Stimulated activated naive B cell treated with anti-CD40 and anti-IgM and Interleukin-4, amounts not matched to agents 10 μg/mL and 1 μg/mL and 100 μg/mL, for 72 hours (primary cell): ENCODE measurements around the gene AMY2B.
"Not testable (repeated sequence)": the region's sequence is repeated elsewhere in the genome, so short reads cannot be mapped to it uniquely, and the experiment has no call there.

Experiments used
- ATAC-seq, 2 donors: fragments of 150-1000 bp; cut with Tn5 transposase; replicated peaks; 2 replicates each; pipeline ENCODE4 v1.10.0; 2021; ENCODE audit warnings: moderate library complexity in 1 of 2
- DNase-seq: peaks from one replicate; pipeline ENCODE4 v3.0.0; 2021
- H3K27ac Mint-ChIP-seq: one replicate; pipeline ENCODE4 v1.8.0; 2022; ENCODE audit warnings: mild to moderate bottlenecking, mixed read lengths
- H3K27me3 Mint-ChIP-seq, 2 donors: one replicate each; pipeline ENCODE4 v1.8.0; 2022; ENCODE audit warnings: mixed read lengths in 2 of 2
- H3K36me3 Mint-ChIP-seq, 2 donors: one replicate each; pipeline ENCODE4 v1.8.0; 2022; ENCODE audit warnings: mixed read lengths in 2 of 2, mild to moderate bottlenecking in 1 of 2
- H3K4me1 Mint-ChIP-seq, 2 donors: one replicate each; pipeline ENCODE4 v1.8.0; 2022; ENCODE audit warnings: mixed read lengths in 2 of 2, mild to moderate bottlenecking in 1 of 2
- H3K4me3 Mint-ChIP-seq, 2 donors: one replicate each; pipeline ENCODE4 v1.8.0; 2022; ENCODE audit warnings: mild to moderate bottlenecking in 2 of 2, mixed read lengths in 2 of 2, moderate library complexity in 1 of 2
- H3K9me3 Mint-ChIP-seq, 2 donors: one replicate each; pipeline ENCODE4 v1.8.0; 2022; ENCODE audit warnings: mixed read lengths in 2 of 2, mild to moderate bottlenecking in 1 of 2

Gene AMY2B

DNA sequence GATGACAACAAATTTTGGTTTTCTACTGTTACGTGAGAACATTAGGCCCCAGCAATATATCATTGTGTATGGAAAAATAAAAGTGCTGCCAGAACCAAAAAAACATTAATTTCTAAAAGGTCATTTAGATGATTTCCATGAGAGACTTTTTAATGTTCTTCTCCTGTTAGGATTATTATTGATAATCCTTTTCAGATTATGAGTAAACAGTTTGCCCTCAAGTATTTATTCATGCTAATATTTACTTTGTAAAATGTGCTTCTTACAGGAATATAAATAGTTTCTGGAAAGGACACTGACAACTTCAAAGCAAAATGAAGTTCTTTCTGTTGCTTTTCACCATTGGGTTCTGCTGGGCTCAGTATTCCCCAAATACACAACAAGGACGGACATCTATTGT, at the start of gene AMY2B:
Gene AMY2B (plus strand): TSS at position 301 of the 400 bp plus-strand sequence. CDS start 14 bp downstream, at position 315.
- not testable (repeated sequence) for H3K27me3 Mint-ChIP-seq, H3K4me1 Mint-ChIP-seq, H3K4me3 Mint-ChIP-seq, DNase-seq, ATAC-seq, H3K9me3 Mint-ChIP-seq, H3K27ac Mint-ChIP-seq
- H3K36me3 Mint-ChIP-seq, result peaks cover 12 to 19% of the 10 kb centered on the region in 2 donors

DNA sequence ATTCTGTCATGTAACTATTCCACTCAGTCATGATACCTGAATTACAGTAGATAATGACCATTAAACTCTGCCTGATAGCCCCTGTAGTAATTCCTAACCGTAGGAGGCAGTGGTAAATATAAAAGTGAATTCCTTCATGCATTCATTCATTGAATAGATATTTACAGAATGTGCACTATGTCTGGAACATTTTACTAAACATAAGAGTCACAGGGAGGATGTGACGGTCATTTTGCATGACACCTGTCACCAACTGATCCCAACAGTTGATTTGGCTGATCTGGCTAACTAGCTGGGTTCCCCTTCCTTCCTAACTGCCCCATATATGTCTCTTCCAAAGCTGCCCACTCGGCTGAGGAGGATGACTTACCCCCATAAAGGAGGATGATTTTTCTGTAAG, 48.0 kb upstream of the AMY2B start:
- Mint-ChIP-seq H3K4me3 (no peak overlapping the region), H3K27ac (no peak overlapping the region), H3K36me3 (peaks cover 5 to 14% of the 10 kb centered on the region in 2 donors), H3K9me3 (no peaks in the 10 kb centered on the region), H3K4me1 (peaks cover 13 to 24% of the 10 kb centered on the region in 2 donors), H3K27me3 (no peaks in the 10 kb centered on the region)
- ATAC-seq (no peak), DNase-seq (no peak)

DNA sequence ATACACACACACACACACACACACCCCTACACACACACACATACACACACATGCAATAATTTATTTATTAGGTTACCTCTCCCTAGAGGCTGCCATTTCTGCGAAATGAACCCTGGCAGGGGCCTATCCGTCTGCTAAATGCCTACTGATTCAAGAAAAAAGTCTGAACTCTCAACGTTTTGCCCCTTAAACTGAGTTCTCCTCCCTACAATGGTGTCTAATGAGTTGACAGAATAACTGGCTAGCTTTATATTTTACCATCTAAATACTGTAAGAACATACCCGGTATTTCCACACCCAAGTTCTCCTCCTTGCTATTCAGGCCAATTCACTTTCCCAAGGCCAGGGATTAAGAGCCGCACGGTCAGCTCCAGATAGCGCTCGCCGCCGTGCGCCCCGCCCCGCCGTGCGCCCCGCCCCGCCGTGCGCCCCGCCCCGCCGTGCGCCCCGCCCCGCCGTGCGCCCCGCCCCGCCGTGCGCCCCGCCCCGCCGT, 46.2 kb upstream of the AMY2B start:
- ATAC-seq (peak; percentile 26 to 61), DNase-seq (no peak)
- peaks cover 21 to 40% of the 10 kb centered on the region in 2 donors for H3K4me1 Mint-ChIP-seq
- H3K4me3 Mint-ChIP-seq, result peak overlapping the region; percentile 76 to 79
- H3K27me3 Mint-ChIP-seq, result no peaks in the 10 kb centered on the region
- H3K9me3 Mint-ChIP-seq, result no peaks in the 10 kb centered on the region
- peaks cover 15 to 27% of the 10 kb centered on the region in 2 donors for H3K36me3 Mint-ChIP-seq
- peak overlapping the region; percentile 37 for H3K27ac Mint-ChIP-seq

DNA sequence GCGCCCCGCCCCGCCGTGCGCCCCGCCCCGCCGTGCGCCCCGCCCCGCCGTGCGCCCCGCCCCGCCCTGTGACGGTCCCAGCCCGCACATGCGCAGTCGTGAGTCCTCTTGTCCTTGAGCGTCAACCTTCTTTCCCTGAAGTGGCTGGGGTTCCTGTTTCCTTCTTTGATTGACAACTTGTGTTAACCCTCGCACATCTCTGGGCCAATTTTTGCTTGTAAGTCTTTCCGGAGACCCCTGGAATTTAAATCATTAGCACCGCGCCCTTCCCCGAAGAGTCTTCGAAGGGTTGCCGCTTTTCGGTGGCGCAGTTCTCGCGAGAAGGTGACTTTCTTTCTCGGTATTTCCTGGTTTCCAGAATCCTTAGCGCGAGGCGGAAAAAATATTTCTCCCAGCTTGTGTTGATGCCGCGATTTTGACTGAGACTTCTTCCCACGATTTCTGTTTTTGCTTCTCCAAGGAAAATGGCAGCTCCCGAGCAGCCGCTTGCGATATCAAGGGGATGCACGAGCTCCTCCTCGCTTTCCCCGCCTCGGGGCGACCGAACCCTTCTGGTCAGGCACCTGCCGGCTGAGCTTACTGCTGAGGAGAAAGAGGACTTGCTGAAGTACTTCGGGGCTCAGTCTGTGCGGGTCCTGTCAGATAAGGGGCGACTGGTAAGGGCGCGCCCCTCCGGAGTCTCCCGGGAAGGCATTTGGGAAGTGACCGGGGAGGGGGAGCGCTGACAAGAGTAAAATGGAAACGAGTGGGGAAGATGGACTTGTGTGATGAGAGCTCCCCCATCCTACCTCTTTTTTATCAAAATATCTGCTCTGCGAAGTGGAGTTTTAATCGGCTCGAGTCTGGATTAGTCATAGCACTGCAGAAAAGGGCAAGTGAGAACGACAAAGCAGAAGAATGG, 45.5 kb upstream of the AMY2B start, which contains the start of gene RNPC3:
Gene RNPC3 (plus strand): TSS at position 93 of the 901 bp plus-strand sequence. CDS start 372 bp downstream, at position 465.
- Mint-ChIP-seq H3K36me3 (peaks cover 21 to 34% of the 10 kb centered on the region in 2 donors), H3K4me1 (peaks cover 24 to 45% of the 10 kb centered on the region in 2 donors), H3K4me3 (peak within 1 kb of the TSS; percentile 92 to 99), H3K27ac (peak within 1 kb of the TSS; percentile 99), H3K27me3 (no peaks in the 10 kb centered on the region), H3K9me3 (no peaks in the 10 kb centered on the region)
- DNase-seq, result peak; percentile 76
- ATAC-seq, result peak; percentile 81 to 82

DNA sequence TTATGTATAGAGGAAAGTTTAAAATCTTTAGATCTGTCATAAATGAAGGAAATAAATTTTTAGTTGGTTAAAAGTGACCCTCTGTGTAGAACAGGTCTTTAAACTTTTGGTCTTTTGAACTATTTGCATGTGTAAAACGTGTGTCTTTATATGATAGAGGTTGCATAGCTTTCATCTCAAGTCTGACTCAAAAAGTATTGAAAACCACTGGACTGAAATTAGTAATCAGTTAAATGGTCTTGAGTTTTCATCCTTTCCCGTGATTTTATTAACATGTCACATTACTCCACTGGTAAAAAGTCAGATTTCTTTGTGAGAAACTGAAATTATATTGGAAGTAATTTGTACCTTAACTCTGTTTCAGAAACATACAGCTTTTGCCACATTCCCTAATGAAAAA, 44.1 kb upstream of the AMY2B start:
- Mint-ChIP-seq H3K36me3 (peaks cover 33 to 49% of the 10 kb centered on the region in 2 donors), H3K4me1 (peaks cover 37 to 58% of the 10 kb centered on the region in 2 donors), H3K27me3 (no peaks in the 10 kb centered on the region), H3K9me3 (no peaks in the 10 kb centered on the region), H3K27ac (no peak overlapping the region), H3K4me3 (peak overlapping the region; percentile 36 to 39)
- DNase-seq (no peak), ATAC-seq (no peak)

DNA sequence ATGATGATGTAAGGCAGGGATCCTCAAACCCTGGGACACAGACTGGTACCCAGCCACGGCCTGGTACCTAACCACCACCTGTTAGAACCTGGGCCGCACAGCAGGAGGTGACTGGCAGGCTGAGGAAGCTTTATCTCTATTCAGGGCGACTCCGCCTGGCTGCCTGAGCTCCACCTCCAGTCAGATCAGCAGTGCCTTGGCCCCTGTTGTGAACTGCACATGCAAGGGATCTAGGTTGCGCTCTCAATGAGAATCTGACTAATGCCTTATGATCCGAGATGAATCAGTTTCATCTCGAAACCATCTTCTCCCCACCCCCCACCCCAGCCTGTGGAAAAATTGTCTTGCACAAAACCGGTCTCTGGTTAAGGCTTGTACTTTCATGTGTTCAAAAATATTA, 41.6 kb upstream of the AMY2B start:
- H3K9me3 Mint-ChIP-seq, result no peaks in the 10 kb centered on the region
- ATAC-seq (no peak), DNase-seq (no peak)
- H3K27me3 Mint-ChIP-seq, result no peaks in the 10 kb centered on the region
- H3K4me3 Mint-ChIP-seq, result no peak overlapping the region
- no peak overlapping the region for H3K27ac Mint-ChIP-seq
- peaks cover 38 to 53% of the 10 kb centered on the region in 2 donors for H3K36me3 Mint-ChIP-seq
- peaks cover 39 to 65% of the 10 kb centered on the region in 2 donors for H3K4me1 Mint-ChIP-seq

DNA sequence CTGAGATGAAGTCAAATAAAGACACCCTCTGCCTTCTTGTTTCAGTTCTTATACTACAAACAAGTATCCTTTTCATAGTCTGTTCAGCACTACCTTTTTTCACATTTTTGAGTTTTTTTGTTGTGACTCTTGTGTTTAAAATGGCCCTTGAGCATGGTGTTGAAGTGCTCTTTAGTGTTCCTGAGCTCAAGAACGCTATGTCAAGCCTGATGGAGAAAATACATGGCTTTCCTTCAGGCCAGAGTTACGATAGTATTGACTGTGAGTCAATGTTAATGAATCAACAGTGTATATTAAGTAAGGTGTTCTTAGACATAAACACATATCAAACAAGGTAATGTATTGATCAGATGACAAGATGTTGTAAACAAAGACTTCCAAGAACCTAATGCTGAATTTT, 33.2 kb upstream of the AMY2B start:
- no peaks in the 10 kb centered on the region for H3K9me3 Mint-ChIP-seq
- no peak overlapping the region for H3K4me3 Mint-ChIP-seq
- no peak for ATAC-seq
- no peak overlapping the region for H3K27ac Mint-ChIP-seq
- H3K36me3 Mint-ChIP-seq, result peaks cover 19 to 25% of the 10 kb centered on the region in 2 donors
- no peak for DNase-seq
- H3K27me3 Mint-ChIP-seq, result no peaks in the 10 kb centered on the region
- H3K4me1 Mint-ChIP-seq, result peaks cover 0 to 6% of the 10 kb centered on the region in 2 donors

DNA sequence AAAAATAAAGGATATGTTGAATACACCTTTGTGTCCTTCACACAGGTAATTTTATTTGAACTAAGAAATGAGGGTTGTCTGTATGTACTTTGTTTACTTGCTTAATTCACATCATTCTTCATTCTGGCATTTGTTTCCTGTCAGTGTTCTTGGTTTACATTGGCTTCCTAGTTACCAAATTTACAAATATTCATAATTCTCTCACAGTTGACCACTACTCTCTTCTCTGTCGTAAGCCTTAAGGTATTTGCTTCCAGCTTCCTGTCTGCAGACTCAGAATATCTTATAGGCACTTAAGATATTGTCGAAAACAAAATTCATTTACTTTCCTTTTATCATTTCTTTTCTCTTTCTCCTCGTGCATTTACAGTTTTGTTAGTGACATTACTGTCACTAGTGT, 30.0 kb upstream of the AMY2B start:
- DNase-seq (no peak), ATAC-seq (no peak)
- no peaks in the 10 kb centered on the region for H3K27me3 Mint-ChIP-seq
- H3K4me3 Mint-ChIP-seq, result no peak overlapping the region
- no peak overlapping the region for H3K27ac Mint-ChIP-seq
- no peaks in the 10 kb centered on the region for H3K9me3 Mint-ChIP-seq
- no peaks in the 10 kb centered on the region for H3K4me1 Mint-ChIP-seq
- peaks cover 25 to 29% of the 10 kb centered on the region in 2 donors for H3K36me3 Mint-ChIP-seq

DNA sequence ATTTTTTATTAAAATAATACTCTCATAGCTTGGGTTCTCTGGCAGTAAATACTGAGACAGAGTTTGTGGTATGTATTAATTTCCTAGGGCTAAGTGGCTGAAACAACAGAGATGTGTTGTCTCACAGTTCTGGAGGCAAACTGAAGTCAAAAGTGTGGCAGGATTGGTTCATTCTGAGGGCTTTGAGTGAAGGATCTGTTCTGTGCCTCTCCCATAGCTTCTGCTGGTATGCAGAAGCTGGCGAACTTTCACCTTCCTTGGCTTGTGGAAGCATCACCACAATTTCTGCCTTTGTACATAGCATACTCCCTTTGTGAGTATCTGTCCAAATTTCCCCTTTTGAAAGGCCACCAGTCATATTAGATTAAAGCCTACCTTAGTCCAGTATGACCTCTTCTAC, 24.9 kb upstream of the AMY2B start:
- Mint-ChIP-seq H3K9me3 (no peaks in the 10 kb centered on the region), H3K4me3 (no peak overlapping the region), H3K27me3 (no peaks in the 10 kb centered on the region), H3K36me3 (peaks cover 29 to 31% of the 10 kb centered on the region in 2 donors), H3K4me1 (no peaks in the 10 kb centered on the region), H3K27ac (no peak overlapping the region)
- no peak for ATAC-seq
- DNase-seq, result no peak

DNA sequence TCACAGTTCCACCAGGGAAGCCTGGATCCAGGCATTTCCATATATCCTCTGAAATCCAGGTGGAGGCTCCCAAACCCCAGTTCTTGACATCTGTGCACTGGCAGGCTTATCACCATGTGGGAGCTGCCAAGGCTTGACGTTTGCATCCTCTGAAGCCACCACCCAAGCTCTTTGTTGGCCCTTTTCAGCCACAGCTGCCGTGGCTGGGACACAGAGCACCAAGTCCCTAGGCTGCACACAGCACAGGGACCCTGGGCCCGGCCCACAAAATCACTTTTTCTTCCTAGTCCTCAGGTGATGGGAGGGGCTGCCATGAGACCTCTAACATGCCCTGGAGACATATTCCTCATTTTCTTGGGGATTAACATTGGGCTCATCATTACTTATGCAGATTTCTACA, 23.5 kb upstream of the AMY2B start:
- no peak overlapping the region for H3K27ac Mint-ChIP-seq
- DNase-seq, result no peak
- H3K27me3 Mint-ChIP-seq, result no peaks in the 10 kb centered on the region
- peaks cover 26 to 28% of the 10 kb centered on the region in 2 donors for H3K36me3 Mint-ChIP-seq
- H3K4me1 Mint-ChIP-seq, result no peaks in the 10 kb centered on the region
- no peaks in the 10 kb centered on the region for H3K9me3 Mint-ChIP-seq
- no peak for ATAC-seq
- no peak overlapping the region for H3K4me3 Mint-ChIP-seq

DNA sequence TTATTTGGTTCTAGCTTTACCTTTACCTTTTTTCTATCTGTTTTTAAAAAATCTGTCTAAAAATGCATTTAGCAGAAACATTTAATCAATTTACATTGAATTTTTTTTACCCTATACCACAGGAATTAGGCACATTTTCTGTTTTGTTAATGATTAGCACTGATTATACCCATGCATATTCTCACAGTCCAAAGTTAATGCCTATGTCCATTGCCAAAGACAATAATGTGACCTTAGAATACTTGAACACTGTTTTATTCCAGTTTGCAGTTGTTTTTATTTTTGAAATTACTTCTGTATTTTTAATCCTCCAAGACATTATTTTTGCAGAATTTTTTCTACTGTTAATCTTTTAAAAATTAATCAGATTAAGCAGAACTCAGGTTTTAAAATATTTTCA, 11.0 kb upstream of the AMY2B start:
- Mint-ChIP-seq H3K9me3 (no peaks in the 10 kb centered on the region), H3K27me3 (no peaks in the 10 kb centered on the region), H3K36me3 (peaks cover 13 to 24% of the 10 kb centered on the region in 2 donors), H3K4me1 (peaks cover 0 to 4% of the 10 kb centered on the region in 2 donors), H3K4me3 (no peak overlapping the region), H3K27ac (no peak overlapping the region)
- ATAC-seq, result no peak
- no peak for DNase-seq

DNA sequence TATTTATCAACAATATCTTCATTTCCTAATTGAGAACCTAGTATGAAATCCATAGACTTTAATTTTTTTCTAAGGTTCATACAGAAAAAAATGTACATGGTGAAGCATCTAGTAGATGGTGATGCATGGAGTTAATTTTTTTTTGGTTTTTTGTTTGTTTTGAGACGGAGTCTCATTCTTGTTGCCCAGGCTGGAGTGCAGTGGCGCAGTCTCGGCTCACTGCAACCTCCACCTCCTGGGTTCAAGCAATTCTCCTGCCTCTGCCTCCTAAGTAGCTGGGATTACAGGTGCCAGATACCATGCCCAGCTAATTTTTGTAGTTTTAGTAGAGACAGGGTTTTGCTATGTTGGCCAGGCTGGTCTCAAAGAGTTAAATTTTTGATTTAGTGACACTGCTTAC, 10.3 kb upstream of the AMY2B start:
- not testable (repeated sequence) for H3K4me3 Mint-ChIP-seq, H3K4me1 Mint-ChIP-seq, DNase-seq, H3K27ac Mint-ChIP-seq, H3K27me3 Mint-ChIP-seq, H3K9me3 Mint-ChIP-seq, ATAC-seq
- H3K36me3 Mint-ChIP-seq, result peaks cover 9 to 21% of the 10 kb centered on the region in 2 donors

DNA sequence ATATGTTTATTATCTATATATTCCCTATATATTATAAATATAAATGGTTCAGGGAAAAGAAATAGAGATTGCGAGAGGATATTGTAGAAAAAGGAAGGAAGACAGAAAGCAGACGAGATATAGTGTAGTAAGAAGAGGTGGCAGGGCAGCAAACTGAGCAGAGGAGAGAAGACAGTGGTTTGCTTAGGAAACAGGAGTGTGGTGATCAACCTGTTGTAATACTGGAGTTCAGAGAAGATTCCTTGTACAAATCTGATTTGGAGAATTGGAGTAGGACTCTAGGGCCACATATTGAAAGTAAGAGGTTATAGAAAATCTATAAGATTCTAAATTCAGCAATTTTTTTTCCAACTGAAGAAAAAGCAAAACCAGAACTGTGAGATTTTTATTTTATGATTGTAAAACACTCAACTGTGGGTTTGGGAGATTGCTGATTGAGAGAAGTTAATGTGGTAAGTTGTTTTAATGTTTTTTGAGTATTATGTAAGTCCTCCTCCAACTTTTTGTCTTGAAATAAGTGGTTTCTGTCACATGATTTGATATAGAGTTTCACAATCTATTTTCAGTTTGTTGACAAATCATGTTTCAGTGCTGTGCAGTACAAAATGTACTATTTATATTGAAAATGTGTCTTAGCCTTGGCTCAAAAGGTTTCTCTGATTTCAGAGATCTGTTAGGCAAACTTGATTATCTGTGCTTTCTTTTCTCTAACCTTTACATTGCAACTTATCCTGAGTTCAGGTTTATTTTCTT, 9.6 kb upstream of the AMY2B start:
- H3K4me1 Mint-ChIP-seq, result peaks cover 0 to 4% of the 10 kb centered on the region in 2 donors
- H3K27ac Mint-ChIP-seq, result no peak overlapping the region
- no peak for DNase-seq
- H3K4me3 Mint-ChIP-seq, result no peak overlapping the region
- no peaks in the 10 kb centered on the region for H3K27me3 Mint-ChIP-seq
- ATAC-seq, result no peak
- no peaks in the 10 kb centered on the region for H3K9me3 Mint-ChIP-seq
- peaks cover 7 to 15% of the 10 kb centered on the region in 2 donors for H3K36me3 Mint-ChIP-seq

DNA sequence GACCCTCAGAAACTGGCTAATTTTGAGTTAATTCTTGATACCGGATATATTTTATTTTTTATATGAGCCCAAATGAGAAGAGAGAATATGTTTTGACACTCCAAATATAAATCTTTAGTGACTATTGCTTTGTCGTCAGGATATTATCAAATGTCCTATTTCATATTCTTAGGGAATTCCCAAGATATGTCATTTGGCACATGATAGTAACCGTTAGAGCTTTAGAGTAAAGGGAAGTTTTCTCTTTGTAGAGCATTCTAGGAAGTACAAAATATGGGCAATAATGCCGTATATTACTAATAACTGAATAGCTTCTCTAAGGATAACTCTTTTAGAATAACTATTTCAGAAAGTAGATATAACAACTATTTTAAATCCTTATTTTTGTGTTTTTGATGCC, 8.3 kb upstream of the AMY2B start:
- Mint-ChIP-seq H3K27ac (peak overlapping the region; percentile 20), H3K4me1 (peaks cover 0 to 7% of the 10 kb centered on the region in 2 donors), H3K27me3 (no peaks in the 10 kb centered on the region), H3K36me3 (peaks cover 3 to 10% of the 10 kb centered on the region in 2 donors), H3K9me3 (no peaks in the 10 kb centered on the region), H3K4me3 (no peak overlapping the region)
- ATAC-seq (no peak), DNase-seq (no peak)
